HG03432 (cell line): ENCODE results near the gene DIP2B.
"Not testable (repeated sequence)": the region's sequence is repeated elsewhere in the genome, so short reads cannot be mapped to it uniquely, and the experiment has no call there.

ENCODE experiments used
- ATAC-seq: cut with Tn5 transposase; IDR thresholded peaks from one replicate; pipeline ENCODE4 v1.9.1; 2021; ENCODE audit warnings: mild to moderate bottlenecking, moderate library complexity; ENCODE audit not compliant: unreplicated experiment

Gene DIP2B

DNA sequence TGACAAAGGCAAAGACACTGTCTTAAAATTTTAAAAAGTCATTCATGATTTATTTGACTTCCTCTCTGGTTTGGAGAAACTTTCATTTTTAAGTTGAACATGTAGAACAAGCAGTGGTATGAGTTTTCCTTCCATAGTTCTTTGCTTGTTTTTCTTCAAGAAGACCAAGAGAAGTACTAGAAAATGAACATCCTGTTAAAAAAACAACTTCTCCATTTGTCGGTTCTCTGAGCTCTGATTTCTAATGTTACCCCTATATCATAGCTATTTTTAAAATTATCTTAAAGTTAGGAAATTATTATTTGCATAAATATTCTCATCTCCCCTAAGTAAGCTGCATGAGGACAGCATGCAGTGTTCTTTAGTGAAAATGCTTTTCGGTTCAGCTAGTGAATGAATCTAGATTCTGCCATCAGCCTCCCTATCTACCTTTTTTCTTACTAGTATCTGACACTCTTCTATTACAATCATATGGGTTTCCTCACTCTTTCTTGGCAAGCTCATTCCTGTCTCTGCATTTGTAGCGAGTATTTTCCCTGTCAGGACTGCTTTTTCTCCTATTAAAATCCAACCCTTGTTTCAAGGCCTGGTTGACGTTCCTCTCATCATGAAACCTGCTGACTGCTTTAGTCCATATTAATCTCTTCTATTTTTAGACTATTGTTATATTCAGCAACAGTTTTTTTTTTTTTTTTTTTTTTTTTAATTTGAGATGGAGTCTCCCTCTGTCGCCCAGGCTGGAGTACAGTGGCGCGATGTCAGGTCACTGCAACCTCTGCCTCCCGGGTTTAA is 15.8 kb downstream of the DIP2B start:
- ATAC-seq, result no peak

DNA sequence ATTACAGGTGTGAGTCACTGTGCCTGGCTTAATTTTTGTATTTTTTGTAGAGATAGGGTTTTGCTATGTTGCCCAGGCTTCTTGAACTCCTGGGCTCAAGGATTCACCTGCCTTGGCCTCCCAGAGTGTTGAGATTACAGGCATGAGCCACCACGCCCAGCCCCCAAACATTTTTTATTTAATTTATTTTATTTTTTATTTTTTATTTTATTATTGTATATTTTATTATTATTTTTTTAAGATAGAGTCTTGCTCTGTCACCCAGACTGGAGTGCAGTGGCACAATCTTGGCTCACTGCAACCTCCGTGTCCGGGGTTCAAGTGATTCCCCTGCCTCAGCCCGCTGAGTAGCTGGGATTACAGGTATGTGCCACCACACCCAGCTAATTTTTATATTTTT is 17.0 kb downstream of the DIP2B start:
- ATAC-seq, result not testable (repeated sequence)

DNA sequence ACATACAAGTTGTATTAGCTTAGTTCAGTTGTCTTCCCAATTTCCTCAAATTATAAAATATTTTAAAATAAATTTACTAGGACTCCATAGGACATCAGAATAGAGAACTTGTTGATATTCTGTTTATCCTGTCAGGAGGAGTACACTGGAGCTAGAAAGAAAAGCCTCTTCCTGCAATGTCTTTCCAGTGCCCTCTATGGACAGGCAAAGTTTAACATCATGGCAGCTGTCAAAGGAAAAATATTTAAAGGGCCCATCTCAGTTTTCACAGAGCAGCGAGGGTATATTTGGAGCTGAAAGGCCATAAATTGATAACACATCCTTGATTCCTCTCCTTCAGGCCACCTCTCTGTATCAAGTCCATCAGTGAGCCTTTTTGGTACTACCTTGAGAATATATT is 19.0 kb downstream of the DIP2B start:
- no peak for ATAC-seq

DNA sequence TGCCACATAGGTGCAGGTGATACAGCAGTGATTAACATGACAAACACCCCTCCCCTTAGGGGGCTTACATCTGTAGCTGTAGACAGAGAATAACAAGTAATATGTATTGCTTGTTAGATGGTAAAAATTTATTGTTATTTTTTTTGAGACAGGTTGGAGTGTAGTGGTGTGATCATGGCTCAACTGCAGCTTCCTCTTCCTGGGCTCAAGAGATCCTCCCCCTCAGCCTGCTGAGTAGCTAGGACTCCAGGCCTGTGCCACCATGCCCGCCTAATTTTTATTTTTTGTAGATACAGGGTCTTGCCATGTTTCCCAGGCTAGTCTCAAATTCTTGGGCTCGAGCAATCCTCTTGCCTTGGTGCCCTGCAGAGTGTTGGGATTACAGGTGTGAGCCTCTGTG is 19.8 kb downstream of the DIP2B start:
- no peak for ATAC-seq

DNA sequence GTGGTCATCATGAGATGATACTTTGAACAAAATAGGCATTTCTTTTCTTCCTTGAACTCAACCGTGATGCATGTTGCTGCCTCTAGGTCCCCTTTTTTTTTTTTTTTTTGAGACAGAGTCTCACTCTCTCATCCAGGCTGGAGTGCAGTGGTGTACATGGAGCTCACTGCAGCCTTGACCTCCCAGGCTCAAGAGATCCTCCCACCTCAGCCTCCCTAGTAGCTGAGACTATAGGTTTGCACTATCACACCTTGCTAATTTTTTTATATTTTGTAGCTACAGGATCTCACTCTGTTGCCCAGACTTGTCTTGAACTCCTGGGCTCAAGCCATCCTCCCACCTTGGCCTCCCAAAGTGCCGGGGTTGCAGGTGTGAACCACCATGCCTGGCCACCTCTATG is 20.6 kb downstream of the DIP2B start:
- ATAC-seq, result no peak

DNA sequence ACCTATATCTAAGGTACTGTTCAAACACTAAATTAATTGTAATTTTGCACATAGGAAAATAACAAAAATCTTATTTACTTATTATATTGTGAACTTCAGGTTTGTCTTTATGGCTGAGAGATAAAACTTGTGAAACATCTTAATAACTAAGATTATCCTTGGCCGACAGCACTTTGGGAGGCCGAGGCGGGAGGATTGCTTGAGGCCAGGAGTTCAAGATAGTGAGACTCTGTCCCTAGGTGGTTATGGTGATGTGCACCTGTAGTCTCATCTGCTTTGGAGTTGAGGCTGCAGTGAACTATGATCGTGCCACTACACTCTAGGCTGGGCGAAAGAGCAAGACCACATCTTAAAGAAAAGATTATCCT is 22.6 kb downstream of the DIP2B start:
- ATAC-seq, result no peak

DNA sequence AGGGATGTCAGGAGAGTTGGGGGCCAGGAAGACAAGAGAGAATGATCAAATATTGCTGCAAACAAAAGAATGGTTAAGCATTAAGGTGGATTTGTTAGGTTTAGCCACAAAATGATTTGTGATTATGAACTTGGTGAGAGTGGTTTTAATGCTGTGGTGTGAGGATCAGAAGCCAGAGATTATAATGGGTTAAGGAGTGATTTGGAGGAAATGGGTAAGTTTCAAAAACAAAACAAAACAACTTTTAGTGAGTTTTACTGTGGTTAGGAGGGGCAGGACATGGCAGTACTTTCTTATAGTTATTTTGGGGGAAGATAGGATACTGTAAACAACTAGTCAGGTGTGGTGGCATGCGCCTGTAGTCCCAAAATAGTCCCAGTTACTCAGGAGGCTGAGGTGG is 24.0 kb downstream of the DIP2B start:
- ATAC-seq, result no peak

DNA sequence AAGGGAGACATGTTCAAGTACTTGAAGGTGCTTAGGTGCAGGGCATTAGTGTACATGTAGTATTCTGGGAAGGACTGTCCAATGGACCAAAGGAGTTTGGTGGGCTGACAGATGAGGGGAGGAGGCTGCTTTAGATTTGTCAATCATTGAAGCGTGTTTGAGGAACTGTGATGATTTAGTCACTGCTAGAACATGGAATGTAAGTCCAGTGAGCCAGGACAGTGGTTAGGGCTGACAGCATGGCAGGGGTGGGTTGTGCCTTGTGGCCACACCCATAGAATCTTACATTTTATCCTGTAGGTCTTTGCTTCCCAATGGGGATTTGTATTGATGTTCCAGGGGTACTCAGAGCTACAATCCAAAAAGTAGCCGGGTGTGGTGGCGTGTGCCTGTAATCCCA is 24.6 kb downstream of the DIP2B start:
- no peak for ATAC-seq

DNA sequence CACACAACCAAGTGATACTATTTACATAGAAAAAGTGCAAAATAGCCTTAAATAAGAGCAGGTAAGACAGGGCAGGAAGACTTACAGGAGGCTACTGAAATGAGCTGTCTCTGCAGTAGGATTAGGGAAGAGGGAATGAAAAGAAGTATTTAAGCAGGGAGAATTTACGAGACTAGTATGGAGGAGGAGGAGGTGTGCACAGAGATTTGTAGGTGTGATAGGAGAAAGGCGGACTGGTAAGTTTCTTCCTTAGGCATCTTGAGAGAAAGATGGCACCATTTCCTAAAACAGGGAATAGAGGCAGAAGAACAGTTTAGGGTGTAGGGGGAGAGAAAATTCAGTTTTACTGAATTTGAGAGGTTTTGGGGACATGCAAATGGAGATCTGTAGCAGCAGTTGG is 25.7 kb downstream of the DIP2B start:
- no peak for ATAC-seq

DNA sequence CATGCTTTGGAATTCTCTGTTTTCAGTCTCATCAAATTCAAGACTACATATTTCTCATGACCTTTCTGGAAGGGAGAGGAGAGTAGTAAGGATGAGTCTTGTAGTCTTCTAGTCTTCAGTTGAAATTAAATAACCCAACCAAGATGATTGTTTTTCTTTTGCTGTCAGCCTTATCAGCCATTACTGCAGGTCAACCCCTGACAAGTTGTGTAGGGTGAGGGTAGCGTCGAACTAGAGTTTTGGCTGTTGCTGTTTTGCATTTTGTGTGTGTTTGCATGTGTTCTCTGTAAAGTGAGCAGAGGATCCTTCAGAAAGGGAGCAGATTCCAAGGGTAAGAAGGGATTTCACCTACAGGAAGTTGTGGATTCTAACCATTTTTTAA is 28.4 kb downstream of the DIP2B start:
- no peak for ATAC-seq

DNA sequence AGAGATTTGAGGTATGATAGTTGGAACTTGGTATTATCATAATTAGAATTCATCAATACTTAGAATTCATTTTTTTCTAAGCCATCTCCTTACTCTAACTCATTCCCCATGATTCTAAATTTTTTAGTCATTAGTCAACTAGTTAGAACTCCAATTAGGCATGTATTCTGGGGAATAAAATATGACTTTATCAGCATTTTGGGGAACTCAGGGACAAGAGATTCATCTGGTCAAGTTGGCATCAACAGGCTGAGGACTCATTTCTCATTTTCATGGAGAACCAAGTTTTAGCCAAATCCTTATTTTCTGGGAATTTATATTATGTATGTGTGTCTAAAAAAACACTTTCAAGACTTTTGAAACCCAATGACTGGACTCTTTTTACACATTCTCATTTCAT is 29.2 kb downstream of the DIP2B start:
- ATAC-seq, result no peak

DNA sequence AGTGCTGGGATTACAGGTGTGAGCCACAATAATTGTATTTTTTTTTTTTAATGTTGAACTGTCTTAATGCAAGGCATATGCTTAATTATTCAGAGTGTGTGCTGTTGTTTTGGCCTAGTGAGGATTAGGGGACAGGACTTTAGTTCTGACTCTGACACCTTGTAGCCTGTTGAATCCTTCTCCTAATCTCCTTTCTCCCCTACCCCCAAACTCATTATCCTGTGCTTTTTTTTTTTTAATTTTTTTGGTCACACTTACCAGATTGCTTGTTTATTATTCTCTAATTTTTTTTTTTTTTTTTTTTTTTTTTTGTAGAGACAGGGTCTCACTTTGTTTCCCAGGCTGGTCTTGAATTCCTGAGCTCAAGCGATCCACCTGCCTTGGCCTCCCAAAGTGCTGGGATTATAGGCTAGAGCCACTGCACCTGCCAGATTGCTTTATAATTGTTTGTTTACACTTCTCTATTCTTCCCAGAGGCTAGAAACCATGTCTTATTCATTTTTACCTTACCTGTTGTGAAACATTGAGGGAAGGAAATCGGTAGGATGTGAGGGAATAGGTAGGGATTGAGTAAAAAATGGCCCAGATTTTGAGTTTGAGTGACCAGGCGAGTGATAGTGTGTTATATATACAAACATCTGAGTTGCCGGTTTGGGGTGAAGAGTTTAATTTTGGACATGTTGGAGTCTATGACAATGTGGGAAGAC is 32.2 kb downstream of the DIP2B start:
- ATAC-seq, result no peak

DNA sequence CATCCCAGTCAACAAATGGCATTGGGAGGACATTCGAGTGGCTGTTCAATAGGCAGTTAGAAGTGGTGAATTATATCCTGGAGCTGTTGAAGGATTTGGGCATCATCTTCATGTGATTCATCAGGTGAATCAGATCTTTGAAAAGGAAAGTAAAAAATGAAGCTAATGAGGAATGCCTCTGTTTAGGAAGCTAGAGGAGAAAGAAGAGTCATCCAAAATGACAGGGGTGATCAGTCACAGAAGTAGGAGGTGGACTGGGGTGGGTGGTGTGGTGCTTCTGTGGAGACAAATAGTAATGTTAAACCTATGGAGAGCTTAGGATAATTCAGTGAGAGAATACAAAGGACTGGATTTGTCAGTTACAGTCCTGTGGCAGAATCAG is 32.7 kb downstream of the DIP2B start:
- no peak for ATAC-seq

DNA sequence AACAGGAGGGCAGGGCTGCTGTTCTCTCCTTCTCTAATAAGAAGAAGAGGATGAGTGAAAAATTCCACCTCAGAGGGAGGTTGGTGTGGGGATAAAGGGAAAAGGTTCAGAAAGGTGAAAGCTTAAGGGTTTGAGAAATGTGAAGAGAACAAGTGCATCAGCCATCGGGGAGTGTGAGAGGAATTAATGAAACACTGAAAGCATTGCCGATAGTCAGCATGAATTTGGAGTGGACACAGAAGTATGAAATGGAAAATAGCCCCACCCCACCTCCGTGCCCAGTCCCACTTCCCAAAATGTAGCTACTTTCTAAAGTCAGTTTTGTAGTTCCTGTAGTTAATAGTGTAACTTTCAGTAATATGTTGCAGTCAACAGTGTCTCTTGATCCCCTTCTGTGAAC is 33.4 kb downstream of the DIP2B start:
- no peak for ATAC-seq

DNA sequence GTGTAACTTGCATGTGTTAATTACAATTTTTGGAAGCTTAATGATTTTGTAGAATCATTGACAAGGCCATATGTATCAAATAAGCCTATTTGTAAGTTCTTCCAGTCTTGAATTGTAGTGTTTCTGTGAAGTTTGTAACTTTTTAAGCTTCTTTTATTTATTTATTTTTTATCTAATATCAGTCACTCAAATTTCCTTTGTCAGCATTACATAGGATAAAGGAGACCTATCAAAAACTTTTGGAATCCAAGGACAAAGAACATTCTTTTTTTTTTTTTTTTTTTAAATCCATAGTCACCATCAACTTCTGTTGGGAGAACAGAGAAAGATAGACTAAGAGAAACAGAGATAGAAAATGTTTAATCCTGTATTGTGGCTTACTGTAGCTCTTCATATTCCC is 36.4 kb downstream of the DIP2B start:
- ATAC-seq, result no peak

DNA sequence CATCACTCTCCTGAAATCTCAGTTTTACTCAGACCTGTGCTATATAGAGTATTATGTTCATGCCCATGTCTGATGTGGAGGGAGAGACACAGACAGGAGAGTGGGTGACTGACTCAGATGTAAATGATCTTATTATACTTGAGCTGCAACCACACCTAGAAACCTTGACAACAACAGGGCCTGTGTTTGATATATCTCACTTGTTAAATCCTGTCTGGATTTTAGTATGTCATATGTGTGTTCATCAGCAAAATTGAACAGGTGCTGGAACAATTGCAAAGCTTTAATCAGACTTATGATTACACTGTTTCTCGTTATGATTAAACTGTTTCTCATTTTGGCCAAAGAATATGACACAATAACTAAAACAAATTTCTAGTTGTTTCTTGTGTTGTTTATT is 37.7 kb downstream of the DIP2B start:
- no peak for ATAC-seq

DNA sequence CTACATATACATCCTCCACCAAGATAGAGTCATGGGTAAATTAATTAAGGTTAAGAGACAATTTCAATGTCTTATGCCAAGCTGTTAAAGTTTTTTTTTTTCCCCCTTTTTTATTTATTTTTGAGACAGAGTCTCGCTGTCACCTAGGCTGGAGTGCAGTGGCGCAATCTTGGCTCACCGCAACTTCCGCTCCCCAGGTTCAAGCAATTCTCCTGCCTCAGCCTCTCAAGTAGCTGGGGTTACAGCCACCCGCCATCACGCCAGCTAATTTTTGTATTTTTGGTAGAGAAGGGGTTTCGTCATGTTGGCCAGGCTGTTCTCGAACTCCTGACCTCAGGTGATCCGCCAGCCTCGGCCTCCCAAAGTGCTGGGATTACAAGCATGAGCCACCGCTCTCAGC is 38.4 kb downstream of the DIP2B start:
- ATAC-seq, result not testable (repeated sequence)

DNA sequence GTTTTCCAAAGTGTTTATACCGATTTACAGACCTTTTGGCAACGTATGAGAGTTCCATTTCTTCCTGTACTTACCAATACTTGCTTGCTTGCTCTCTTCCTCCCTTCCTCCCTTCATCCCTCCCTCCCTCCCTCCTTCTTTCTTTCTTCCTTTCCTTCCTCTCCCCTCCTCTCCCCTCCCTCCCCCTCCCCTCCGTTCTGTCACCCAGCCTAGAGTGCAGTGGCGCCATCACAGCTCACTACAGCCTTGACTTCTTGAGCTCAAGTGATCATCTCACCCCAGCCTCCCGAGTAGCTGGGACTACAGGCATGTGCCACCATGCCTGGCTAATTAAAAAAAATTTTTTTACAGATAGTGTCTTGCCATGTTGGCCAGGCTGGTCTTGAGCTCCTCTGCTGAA is 40.4 kb downstream of the DIP2B start:
- no peak for ATAC-seq

DNA sequence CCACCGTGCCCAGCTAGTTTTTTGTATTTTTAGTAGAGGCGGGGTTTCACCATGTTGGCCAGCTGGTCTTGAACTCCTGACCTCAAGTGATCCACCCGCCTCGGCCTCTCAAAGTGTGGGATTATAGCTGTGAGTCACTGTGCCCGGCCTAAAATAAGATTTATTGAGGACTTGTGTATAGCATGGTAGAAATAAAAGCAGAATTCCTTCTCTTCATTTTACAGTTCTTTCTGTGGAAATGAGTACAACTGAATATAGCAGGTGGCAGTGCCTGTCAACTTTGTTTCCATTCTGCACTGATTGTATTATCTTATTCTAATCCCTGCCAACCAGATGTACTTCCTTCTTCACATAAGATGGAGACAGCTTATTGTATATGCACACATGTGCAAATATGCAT is 41.0 kb downstream of the DIP2B start:
- ATAC-seq, result no peak

DNA sequence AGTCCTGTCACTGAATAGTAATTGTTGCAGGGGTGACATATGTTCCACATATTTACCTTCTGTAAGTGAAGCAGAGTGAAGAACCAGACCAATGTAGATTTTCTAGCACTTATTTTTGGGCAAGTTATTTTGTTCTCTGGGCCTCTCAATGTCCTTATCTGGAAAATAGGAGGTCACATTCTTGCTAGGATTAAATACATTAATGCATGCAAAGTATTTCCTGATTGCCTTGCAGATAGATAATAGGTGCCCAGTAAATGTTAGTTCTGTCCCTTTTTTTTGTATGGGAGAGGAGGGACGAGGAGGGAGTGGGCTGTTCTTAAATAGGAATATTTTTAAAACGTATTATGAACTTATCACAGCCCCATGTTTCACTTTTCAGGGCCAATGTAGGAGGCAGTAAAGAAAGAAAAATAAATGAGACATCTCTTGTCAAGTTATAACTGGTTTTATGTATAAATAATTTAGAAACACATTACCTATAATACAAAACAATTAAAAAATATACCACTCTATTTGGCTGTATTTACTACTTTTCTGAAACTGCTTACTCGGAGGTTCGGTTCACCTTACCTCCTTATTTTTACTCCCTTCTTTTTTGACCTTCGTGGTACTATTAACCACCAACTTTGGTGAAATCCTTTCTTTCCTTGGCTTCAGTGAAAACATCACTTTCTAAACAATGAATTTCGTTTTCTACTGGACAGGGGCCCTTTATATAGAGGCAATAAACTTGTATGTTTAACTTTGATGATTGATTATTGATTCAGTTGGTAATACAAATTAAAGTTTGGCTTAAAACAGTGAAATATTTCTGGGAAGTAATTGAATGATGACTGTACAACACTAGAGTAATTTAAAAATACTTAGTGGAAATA is 41.9 kb downstream of the DIP2B start:
- no peak for ATAC-seq

DNA sequence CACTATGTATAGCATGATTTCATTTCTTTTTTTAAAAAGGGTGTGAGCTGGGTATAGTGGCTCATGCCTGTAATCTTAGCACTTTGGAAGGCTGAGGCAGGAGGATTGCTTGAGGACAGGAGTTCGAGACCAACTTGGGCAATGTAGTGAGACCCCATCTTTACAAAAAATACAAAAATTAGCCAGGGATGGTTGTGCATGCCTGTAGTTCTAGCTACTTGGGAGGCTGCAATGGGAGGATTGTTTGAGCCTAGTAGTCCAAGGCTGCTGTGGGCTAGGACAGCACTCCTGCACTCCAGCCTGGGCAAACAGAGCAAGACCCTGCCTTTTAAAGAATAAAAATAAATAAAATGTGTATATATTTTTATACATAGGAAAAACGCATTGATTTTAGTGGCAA is 43.0 kb downstream of the DIP2B start:
- ATAC-seq, result no peak

DNA sequence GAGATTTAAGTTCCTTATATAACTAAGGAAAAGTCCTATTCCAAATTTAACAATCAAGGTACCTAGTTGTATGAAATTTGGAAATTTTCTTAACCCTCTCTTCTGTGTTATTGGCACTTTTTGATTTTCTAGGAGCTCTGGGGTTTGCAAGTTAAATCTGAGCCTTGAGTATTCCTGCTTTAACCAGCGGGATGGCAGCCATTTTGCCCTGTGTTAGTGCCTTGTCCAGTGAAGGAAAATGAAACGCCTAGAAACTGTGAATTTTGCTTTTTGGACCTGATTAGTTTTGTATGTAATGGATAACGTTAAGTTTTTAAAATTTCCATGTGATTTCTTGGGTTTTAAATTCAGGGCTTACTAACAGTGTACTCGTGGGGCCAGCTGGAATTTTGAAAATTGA is 45.1 kb downstream of the DIP2B start:
- no peak for ATAC-seq
